Gastroesophageal sphincter (tissue), 3 donors: ENCODE data around the gene TMED10.

ENCODE experiments used
- CTCF ChIP-seq, 4 experiments: fragments of 200-600 bp in 2 of 4; fragments of 450-650 bp in 2 of 4; sonication (generic) in 1 of 4; IDR thresholded peaks; one replicate each; pipeline ENCODE4 v1.5.1; 2017 to 2019; ENCODE audit warnings: antibody characterized with exemption in 4 of 4, mild to moderate bottlenecking in 2 of 4, moderate library complexity in 2 of 4
- EP300 ChIP-seq: sonication (generic); formaldehyde crosslinking; IDR thresholded peaks from one replicate; pipeline ENCODE4 v1.6.1; 2017; ENCODE audit warnings: antibody characterized with exemption, mild to moderate bottlenecking
- POLR2A ChIP-seq, 2 donors: fragments of 450-650 bp; IDR thresholded peaks; one replicate each; pipeline ENCODE4 v1.6.1; 2017; ENCODE audit warnings: antibody characterized with exemption in 2 of 2, mild to moderate bottlenecking in 2 of 2, moderate library complexity in 1 of 2

- TF ChIP-seq CTCF (IDR thresholded peaks at IDR 0.05) (no peak), EP300 (no peak), POLR2A (IDR thresholded peaks at IDR 0.05) (no peak)
These were observed 42.8 kb downstream of the TMED10 start for GRCh38 chr14:75133597-75133996.
